Epithelial cell of proximal tubule (primary cell): Measurements from ENCODE around the gene CBX4. TPM values are rescaled to one million over a fixed set of nuclear protein-coding genes. Genes with fewer than 3 reads are reported as not detected.

ENCODE experiments used
- DNase-seq: peaks from one replicate; pipeline ENCODE4 v3.0.0-alpha.2; 2011; ENCODE audit warnings: low read depth
- H3K4me3 ChIP-seq: 2 replicates; pipeline ENCODE4 v1.5.1; 2011; ENCODE audit warnings: low read depth, mild to moderate bottlenecking, low read length
- CTCF ChIP-seq: conservative IDR thresholded peaks from 2 replicates; pipeline ENCODE4 v1.5.1; 2012; ENCODE audit warnings: low read depth, mild to moderate bottlenecking, low read length
- total RNA-seq: library from RNA; depleted of rRNA; stranded (reverse); fragments of >200 nt; gene quantifications from 2 replicates; pipeline ENCODE4 v1.2.3, GENCODE V29; 2015

The CBX4 gene
- total RNA-seq, 1 donor from 2014 or later, result 4.8 TPM

DNA sequence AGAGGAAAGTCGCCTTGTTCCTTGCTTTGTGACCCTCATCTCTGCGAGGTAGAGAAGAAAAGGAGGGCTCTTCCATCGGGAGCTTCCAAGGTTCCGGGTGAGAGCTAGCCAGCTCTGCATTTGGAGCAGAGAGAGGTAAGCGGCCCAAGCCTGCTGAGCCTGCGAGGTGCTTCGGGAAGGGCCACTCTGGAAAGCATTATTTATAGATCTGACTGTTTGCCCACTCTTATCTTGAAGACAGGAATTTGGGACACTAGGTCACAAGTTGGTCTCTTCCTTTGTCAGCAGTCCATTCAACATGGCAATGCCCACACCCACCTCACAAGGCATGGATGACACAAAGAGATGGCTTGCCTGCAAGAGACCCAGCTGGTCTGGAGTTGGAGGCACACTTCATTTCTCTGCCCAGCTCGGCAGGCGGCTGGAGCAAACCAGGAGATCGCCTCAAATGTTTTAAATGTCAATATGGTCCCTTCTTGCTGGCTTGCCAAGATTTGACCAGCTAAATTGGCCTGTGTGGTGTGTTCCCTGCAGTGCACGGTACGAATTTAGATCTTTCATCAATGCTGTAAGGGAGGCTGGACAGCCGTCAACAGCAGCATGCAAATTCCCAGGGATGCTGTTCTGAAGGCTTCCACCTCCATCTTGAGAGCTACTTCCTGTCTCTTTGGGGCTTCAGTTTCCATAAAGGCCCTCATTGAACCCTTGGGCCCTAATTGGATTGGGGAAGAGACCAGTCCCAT is 19.5 kb downstream of the CBX4 start:
- DNase-seq, result no peak
- no peak overlapping the region for H3K4me3 ChIP-seq
- no peak for TF ChIP-seq CTCF

DNA sequence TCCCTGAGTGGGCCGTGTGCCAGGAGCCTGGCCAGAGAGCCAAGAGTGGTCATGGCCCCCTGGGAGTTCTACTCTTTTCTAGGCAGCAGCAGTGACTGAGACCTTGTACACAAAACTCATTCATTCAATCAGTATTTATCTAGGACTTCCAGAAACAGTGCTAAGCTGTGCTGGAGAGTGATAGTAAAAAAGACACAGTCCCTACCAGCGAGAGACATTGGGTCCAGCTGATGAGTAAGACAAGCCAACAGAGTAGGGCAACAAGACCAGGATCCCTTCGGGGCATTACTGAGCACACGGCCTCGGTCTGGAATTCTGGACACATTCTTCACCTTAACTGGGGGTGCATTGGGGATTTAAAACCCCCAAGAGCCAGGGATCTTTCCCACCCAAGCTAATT is 20.2 kb downstream of the CBX4 start:
- no peak for TF ChIP-seq CTCF
- no peak overlapping the region for H3K4me3 ChIP-seq
- no peak for DNase-seq

DNA sequence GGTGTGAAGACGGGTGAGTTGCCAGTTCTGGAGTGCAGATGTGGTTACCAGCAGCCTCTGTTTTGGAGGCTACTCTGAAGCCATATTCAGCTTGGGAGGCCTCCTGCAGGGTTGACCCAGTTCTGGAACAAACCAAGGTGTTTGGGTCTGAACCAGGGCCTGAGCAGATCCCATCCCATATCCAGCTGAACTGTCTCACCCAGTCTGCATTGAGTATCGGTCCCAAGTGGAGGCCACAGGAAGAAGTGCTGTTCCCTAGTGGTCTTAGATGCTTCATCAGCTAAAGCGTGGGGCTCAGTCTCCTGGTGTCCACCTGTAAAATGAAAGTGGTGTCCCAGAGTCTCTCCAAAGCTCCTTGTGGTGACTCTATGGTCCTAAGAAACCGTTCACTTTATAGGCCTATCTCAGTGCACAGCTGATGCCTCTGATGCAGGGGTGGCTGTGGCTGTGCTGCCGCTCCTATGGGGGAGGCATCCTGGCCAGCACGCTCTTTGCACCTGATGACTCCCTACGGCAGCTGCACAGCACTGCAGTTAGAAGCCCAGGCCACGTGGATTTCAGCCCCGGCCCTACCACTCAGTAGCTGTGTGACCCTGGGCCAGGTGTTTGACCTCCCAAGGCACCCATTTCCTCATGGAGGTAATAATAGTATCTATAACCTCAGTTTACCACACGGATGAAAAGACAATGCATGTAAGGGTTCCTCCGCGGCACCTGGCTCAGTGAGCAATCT is 21.0 kb downstream of the CBX4 start:
- no peak overlapping the region for H3K4me3 ChIP-seq
- no peak for TF ChIP-seq CTCF
- no peak for DNase-seq

GRCh38 chr17:79815836-79816461 is 23.3 kb downstream of the CBX4 start:
- DNase-seq, result no peak
- no peak for TF ChIP-seq CTCF

GRCh38 chr17:79814974-79815835 is 24.0 kb downstream of the CBX4 start:
- DNase-seq, result no peak

More at GRCh38 chr17:79815836-79816461, 23.3 kb downstream of the CBX4 start:
- no peak overlapping the region for H3K4me3 ChIP-seq

More at GRCh38 chr17:79814974-79815835, 24.0 kb downstream of the CBX4 start:
- TF ChIP-seq CTCF, result no peak
- H3K4me3 ChIP-seq, result peak overlapping the region; percentile 20
